Measurements from ENCODE around the gene NPM1.

- TF ChIP-seq, protein P1, sequence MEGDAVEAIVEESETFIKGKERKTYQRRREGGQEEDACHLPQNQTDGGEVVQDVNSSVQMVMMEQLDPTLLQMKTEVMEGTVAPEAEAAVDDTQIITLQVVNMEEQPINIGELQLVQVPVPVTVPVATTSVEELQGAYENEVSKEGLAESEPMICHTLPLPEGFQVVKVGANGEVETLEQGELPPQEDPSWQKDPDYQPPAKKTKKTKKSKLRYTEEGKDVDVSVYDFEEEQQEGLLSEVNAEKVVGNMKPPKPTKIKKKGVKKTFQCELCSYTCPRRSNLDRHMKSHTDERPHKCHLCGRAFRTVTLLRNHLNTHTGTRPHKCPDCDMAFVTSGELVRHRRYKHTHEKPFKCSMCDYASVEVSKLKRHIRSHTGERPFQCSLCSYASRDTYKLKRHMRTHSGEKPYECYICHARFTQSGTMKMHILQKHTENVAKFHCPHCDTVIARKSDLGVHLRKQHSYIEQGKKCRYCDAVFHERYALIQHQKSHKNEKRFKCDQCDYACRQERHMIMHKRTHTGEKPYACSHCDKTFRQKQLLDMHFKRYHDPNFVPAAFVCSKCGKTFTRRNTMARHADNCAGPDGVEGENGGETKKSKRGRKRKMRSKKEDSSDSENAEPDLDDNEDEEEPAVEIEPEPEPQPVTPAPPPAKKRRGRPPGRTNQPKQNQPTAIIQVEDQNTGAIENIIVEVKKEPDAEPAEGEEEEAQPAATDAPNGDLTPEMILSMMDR (IDR thresholded peaks at IDR 0.05), result no peak
- no peak for TF ChIP-seq POLR2A (IDR thresholded peaks at IDR 0.05; ENCODE audit: low read depth)
Measured at GRCh38 chr5:171428809-171429542, 41.3 kb downstream of the NPM1 start.
